H9 (cell line): ENCODE results near the gene C3orf70. TPM values are rescaled to one million over a fixed set of nuclear protein-coding genes. Genes with fewer than 3 reads are reported as not detected.

ENCODE experiments used
- DNase-seq: peaks from one replicate; pipeline ENCODE4 v3.0.0-alpha.2; 2017
- H2AFZ ChIP-seq: one replicate; pipeline ENCODE4 v1.6.1; 2013; ENCODE audit warnings: mild to moderate bottlenecking, low read length, control low read depth, moderate library complexity
- H2AK5ac ChIP-seq: 2 replicates; pipeline ENCODE4 v1.6.1; 2013; ENCODE audit warnings: low read length, control low read depth, mixed read lengths; ENCODE audit not compliant: insufficient read length
- H2BK120ac ChIP-seq: one replicate; pipeline ENCODE4 v1.6.1; 2013; ENCODE audit warnings: low read depth, mild to moderate bottlenecking, low read length, control low read depth, inconsistent platforms; ENCODE audit not compliant: poor library complexity, severe bottlenecking
- H2BK12ac ChIP-seq: 2 replicates; pipeline ENCODE4 v1.6.1; 2013; ENCODE audit warnings: low read length, control low read depth, mixed read lengths, low read depth; ENCODE audit not compliant: insufficient read length
- H2BK15ac ChIP-seq: 2 replicates; pipeline ENCODE4 v1.6.1; 2013; ENCODE audit warnings: low read depth, low read length, control low read depth
- H2BK20ac ChIP-seq: one replicate; pipeline ENCODE4 v1.6.1; 2013; ENCODE audit warnings: low read depth, mild to moderate bottlenecking, low read length, control low read depth, inconsistent platforms; ENCODE audit not compliant: poor library complexity, severe bottlenecking
- H2BK5ac ChIP-seq: 2 replicates; pipeline ENCODE4 v1.6.1; 2013; ENCODE audit warnings: low read length, control low read depth, mixed read lengths; ENCODE audit not compliant: insufficient read length
- H3K14ac ChIP-seq: 2 replicates; pipeline ENCODE4 v1.6.1; 2013; ENCODE audit warnings: low read length, control low read depth; ENCODE audit not compliant: insufficient read depth
- H3K18ac ChIP-seq: 2 replicates; pipeline ENCODE4 v1.6.1; 2013; ENCODE audit warnings: low read depth, mild to moderate bottlenecking, mixed read lengths, low read length, control low read depth; ENCODE audit not compliant: insufficient read length
- H3K23ac ChIP-seq: 2 replicates; pipeline ENCODE4 v1.6.1; 2013; ENCODE audit warnings: low read length, control low read depth, mixed read lengths, low read depth; ENCODE audit not compliant: insufficient read length
- H3K23me2 ChIP-seq: 2 replicates; pipeline ENCODE4 v1.6.1; 2013; ENCODE audit warnings: low read depth, mild to moderate bottlenecking, mixed read lengths, low read length, control low read depth; ENCODE audit not compliant: insufficient read length, poor library complexity, severe bottlenecking
- H3K27ac ChIP-seq: 2 replicates; pipeline ENCODE4 v1.5.1; 2013; ENCODE audit warnings: low read length, control low read depth, mixed read lengths, low read depth; ENCODE audit not compliant: insufficient read length
- H3K27me3 ChIP-seq: 2 replicates; pipeline ENCODE4 v1.6.1; 2013; ENCODE audit warnings: low read length, control low read depth, inconsistent platforms; ENCODE audit not compliant: insufficient read depth
- H3K4ac ChIP-seq: 2 replicates; pipeline ENCODE4 v1.6.1; 2013; ENCODE audit warnings: low read depth, mild to moderate bottlenecking, control low read depth, inconsistent platforms, low read length, moderate library complexity
- H3K4me1 ChIP-seq: 2 replicates; pipeline ENCODE4 v1.6.1; 2013; ENCODE audit warnings: low read length, control low read depth, inconsistent platforms; ENCODE audit not compliant: insufficient read depth
- H3K4me2 ChIP-seq: 2 replicates; pipeline ENCODE4 v1.6.1; 2013; ENCODE audit warnings: low read length, control low read depth, mixed read lengths; ENCODE audit not compliant: insufficient read length, insufficient read depth
- H3K56ac ChIP-seq: 2 replicates; pipeline ENCODE4 v1.6.1; 2013; ENCODE audit warnings: low read depth, mild to moderate bottlenecking, mixed read lengths, low read length, control low read depth; ENCODE audit not compliant: insufficient read length
- H3K79me1 ChIP-seq: 2 replicates; pipeline ENCODE4 v1.6.1; 2013; ENCODE audit warnings: low read depth, mild to moderate bottlenecking, moderate library complexity, low read length, control low read depth, inconsistent platforms; ENCODE audit not compliant: insufficient read depth, poor library complexity, severe bottlenecking
- H3K79me2 ChIP-seq: 2 replicates; pipeline ENCODE4 v1.6.1; 2013; ENCODE audit warnings: low read length, control low read depth, inconsistent platforms; ENCODE audit not compliant: insufficient read depth
- H3K9ac ChIP-seq: 2 replicates; pipeline ENCODE4 v1.6.1; 2013; ENCODE audit warnings: low read length, control low read depth, mixed read lengths; ENCODE audit not compliant: insufficient read length; ENCODE audit errors: extremely low read depth
- H3K9me3 ChIP-seq: one replicate; pipeline ENCODE4 v1.6.1; 2013; ENCODE audit warnings: low read depth, low read length, inconsistent platforms; ENCODE audit not compliant: control insufficient read depth
- H3T11ph ChIP-seq: one replicate; pipeline ENCODE4 v1.6.1; 2013; ENCODE audit warnings: mild to moderate bottlenecking, low read length, control low read depth, inconsistent platforms
- H4K20me1 ChIP-seq: one replicate; pipeline ENCODE4 v1.6.1; 2013; ENCODE audit not compliant: control insufficient read depth, insufficient read length, insufficient read depth
- H4K5ac ChIP-seq: 2 replicates; pipeline ENCODE4 v1.6.1; 2013; ENCODE audit warnings: low read depth, mild to moderate bottlenecking, mixed read lengths, low read length, control low read depth; ENCODE audit not compliant: insufficient read length
- H4K8ac ChIP-seq: replicated peaks from 2 replicates; pipeline ENCODE4 v1.6.1; 2013; ENCODE audit warnings: low read length, control low read depth, mixed read lengths, low read depth; ENCODE audit not compliant: insufficient read length
- H4K91ac ChIP-seq: 2 replicates; pipeline ENCODE4 v1.6.1; 2013; ENCODE audit warnings: low read depth, mild to moderate bottlenecking, moderate library complexity, mixed read lengths, low read length, control low read depth; ENCODE audit not compliant: insufficient read length
- H3K27ac Mint-ChIP-seq, 3 experiments: 2 replicates in 2 of 3; 3 replicates in 1 of 3; pipeline ENCODE4 v1.8.0; 2020 to 2021; ENCODE audit warnings: mixed read lengths in 3 of 3, mild to moderate bottlenecking in 1 of 3, moderate library complexity in 1 of 3
- H3K27me3 Mint-ChIP-seq: 2 replicates; pipeline ENCODE4 v1.8.0; 2021; ENCODE audit warnings: low read depth, mild to moderate bottlenecking, moderate library complexity, mixed read lengths
- H3K36me3 Mint-ChIP-seq, 3 experiments: 2 replicates in 2 of 3; 3 replicates in 1 of 3; pipeline ENCODE4 v1.8.0; 2020 to 2021; ENCODE audit warnings: low read depth in 3 of 3, mixed read lengths in 3 of 3; ENCODE audit not compliant: insufficient read depth in 1 of 3
- H3K4me1 Mint-ChIP-seq, 2 experiments: 2 replicates each; pipeline ENCODE4 v1.8.0; 2020; ENCODE audit warnings: mixed read lengths in 2 of 2
- H3K4me3 Mint-ChIP-seq, 2 experiments: 2 replicates in 1 of 2; 3 replicates in 1 of 2; pipeline ENCODE4 v1.8.0; 2020 to 2021; ENCODE audit warnings: mild to moderate bottlenecking in 2 of 2, mixed read lengths in 2 of 2, moderate library complexity in 1 of 2
- H3K9me3 Mint-ChIP-seq, 2 experiments: 2 replicates in 1 of 2; 3 replicates in 1 of 2; pipeline ENCODE4 v1.8.0; 2020; ENCODE audit warnings: mild to moderate bottlenecking in 2 of 2, mixed read lengths in 2 of 2, moderate library complexity in 1 of 2
- CTCF ChIP-seq: fragments of 200-600 bp; sonication (generic); conservative IDR thresholded peaks from 3 replicates; pipeline ENCODE4 v1.8.0; 2021; ENCODE audit warnings: antibody characterized with exemption, mild to moderate bottlenecking
- WGBS: extraction: QIAGEN DNeasy Blood & Tissue Kit; methylation state at CpG from one replicate; pipeline ENCODE4 v1.1.7; 2013; ENCODE audit warnings: missing lambda C conversion rate, low lambda C conversion rate, mixed read lengths; ENCODE audit not compliant: insufficient read length; ENCODE audit errors: extremely low coverage; 5-methylcytosine and 5-hydroxymethylcytosine counted together
- total RNA-seq: library from RNA; stranded (reverse); gene quantifications from 2 replicates; pipeline ENCODE4 v1.2.1, GENCODE V29; 2021

The C3orf70 gene
- total RNA-seq, 1 experiment from 2014 or later, result 0.52 TPM

GRCh38 chr3:185087419-185087818, 65.4 kb downstream of the C3orf70 start:
- Histone ChIP-seq H4K5ac (no peak overlapping the region), H3K9ac (no peak overlapping the region), H3K23me2 (no peaks in the 10 kb centered on the region), H2BK20ac (no peak overlapping the region), H3K4me1 (no peaks in the 10 kb centered on the region), H3T11ph (no peak overlapping the region), H3K4me2 (no peak overlapping the region), H3K79me1 (no peaks in the 10 kb centered on the region), H3K56ac (no peak overlapping the region), H2AK5ac (no peak overlapping the region), H3K18ac (no peak overlapping the region), H4K8ac (no peak overlapping the region), H3K14ac (no peak overlapping the region), H4K91ac (no peak overlapping the region), H3K79me2 (no peaks in the 10 kb centered on the region), H3K27me3 (no peaks in the 10 kb centered on the region), H2BK5ac (no peak overlapping the region), H3K27ac (no peak overlapping the region), H2AFZ (no peak overlapping the region), H3K23ac (no peak overlapping the region), H2BK12ac (no peak overlapping the region), H2BK15ac (no peak overlapping the region), H2BK120ac (no peak overlapping the region), H4K20me1 (no peaks in the 10 kb centered on the region), H3K9me3 (no peaks in the 10 kb centered on the region), H3K4ac (no peak overlapping the region)
- H3K4me1 Mint-ChIP-seq, result peaks cover 6 to 14% of the 10 kb centered on the region in 2 experiments; a peak in 3 of 4 replicates
- no peaks in the 10 kb centered on the region for H3K27me3 Mint-ChIP-seq
- no peak for DNase-seq
- no CpG with 5 or more reads among the region's 3 CpGs for WGBS
- no peak overlapping the region for H3K27ac Mint-ChIP-seq
- no peaks in the 10 kb centered on the region for H3K9me3 Mint-ChIP-seq
- H3K4me3 Mint-ChIP-seq, result no peak overlapping the region
- TF ChIP-seq CTCF, result no peak
- no peaks in the 10 kb centered on the region for H3K36me3 Mint-ChIP-seq
